Smooth muscle cell (in vitro differentiated cells): ENCODE measurements around the gene LPCAT2. TPM values are rescaled to one million over a fixed set of nuclear protein-coding genes. Genes with fewer than 3 reads are reported as not detected.

ENCODE experiments used
- DNase-seq: peaks from one replicate; lab custom pipeline; 2025; ENCODE audit not compliant: unreplicated experiment; lab: John Stamatoyannopoulos, UW
- H2AFZ ChIP-seq: fragments of 200-600 bp; sonication (generic); 2 replicates; pipeline ENCODE4 v1.6.0; 2016; ENCODE audit warnings: antibody characterized with exemption, low read depth, mild to moderate bottlenecking
- H3F3A ChIP-seq: fragments of 200-600 bp; sonication (generic); 2 replicates; pipeline ENCODE4 v1.6.0; 2017; ENCODE audit warnings: antibody characterized with exemption, low read depth
- H3K27ac ChIP-seq: fragments of 200-600 bp; sonication (generic); 2 replicates; pipeline ENCODE4 v1.5.1; 2016; ENCODE audit warnings: low read depth, mild to moderate bottlenecking
- H3K27me3 ChIP-seq: fragments of 200-600 bp; sonication (generic); 2 replicates; pipeline ENCODE4 v1.6.1; 2016; ENCODE audit warnings: low read depth, mild to moderate bottlenecking
- H3K36me3 ChIP-seq: fragments of 200-600 bp; sonication (generic); 2 replicates; pipeline ENCODE4 v1.5.1; 2016; ENCODE audit warnings: low read depth
- H3K4me1 ChIP-seq: fragments of 200-600 bp; sonication (generic); 2 replicates; pipeline ENCODE4 v1.5.1; 2016; ENCODE audit warnings: low read depth
- H3K4me2 ChIP-seq: fragments of 200-600 bp; sonication (generic); 2 replicates; pipeline ENCODE4 v1.6.0; 2016; ENCODE audit warnings: mild to moderate bottlenecking
- H3K4me3 ChIP-seq: fragments of 200-600 bp; sonication (generic); 2 replicates; pipeline ENCODE4 v1.5.1; 2016; ENCODE audit warnings: mild to moderate bottlenecking
- H3K79me2 ChIP-seq: fragments of 200-600 bp; sonication (generic); 2 replicates; pipeline ENCODE4 v1.6.0; 2016; ENCODE audit warnings: low read depth, mild to moderate bottlenecking
- H3K9ac ChIP-seq: fragments of 200-600 bp; sonication (generic); 2 replicates; pipeline ENCODE4 v1.6.0; 2016; ENCODE audit warnings: low read depth
- H3K9me3 ChIP-seq: fragments of 200-600 bp; sonication (generic); replicated peaks from 2 replicates; pipeline ENCODE4 v1.5.1; 2016; ENCODE audit warnings: low read depth
- H4K20me1 ChIP-seq: fragments of 200-600 bp; sonication (generic); 2 replicates; pipeline ENCODE4 v1.6.0; 2016; ENCODE audit warnings: low read depth
- WGBS: methylation state at CpG from one replicate; pipeline ENCODE4 v1.1.7; 2016; ENCODE audit warnings: low lambda C conversion rate; 5-methylcytosine and 5-hydroxymethylcytosine counted together
- polyA plus RNA-seq: library from polyadenylated mRNA; unstranded; fragments of >200 nt; fragmentation: Nextera tagmentation; extraction: Ambion mirVana; gene quantifications from 2 replicates; pipeline ENCODE4 v1.2.1, GENCODE V29; 2016
- total RNA-seq: library from RNA; depleted of rRNA; stranded (reverse); fragments of >200 nt; gene quantifications from 2 replicates; pipeline ENCODE4 v1.2.3, GENCODE V29; 2014
- TF ChIP-seq, protein P1 (sequence below): fragments of 200-600 bp; sonication (generic); IDR thresholded peaks from 2 replicates; pipeline ENCODE4 v1.5.1; 2017; ENCODE audit warnings: borderline replicate concordance, mild to moderate bottlenecking, antibody characterized with exemption; ENCODE audit not compliant: insufficient read depth, poor library complexity, severe bottlenecking

Gene LPCAT2
- total and polyA plus RNA-seq, 2 experiments from 2014 or later, result 12.3 to 55.6 TPM

DNA sequence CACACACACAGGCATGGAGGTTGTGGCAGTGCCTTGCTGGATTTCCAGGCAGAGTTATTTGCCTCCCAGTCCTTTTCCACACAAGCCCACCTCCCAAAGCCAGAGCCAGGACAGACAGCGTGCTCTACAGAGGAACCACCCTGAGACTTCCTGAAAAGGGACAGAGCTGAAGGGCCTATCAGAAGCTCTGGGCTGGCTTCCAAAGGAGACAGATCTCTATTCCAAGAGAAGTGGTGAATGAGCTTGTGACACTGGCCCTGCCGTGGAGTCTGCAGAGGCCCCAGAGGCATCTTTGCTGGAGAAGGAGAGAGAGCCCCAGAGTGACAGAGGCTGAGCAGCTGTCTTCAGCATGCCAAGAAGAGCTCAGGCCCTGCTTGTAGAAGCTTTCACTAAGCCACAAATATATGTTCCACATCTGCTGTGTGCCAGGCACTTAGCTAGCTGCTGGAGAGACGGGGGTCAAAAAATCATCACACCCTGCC is 8.3 kb upstream of the LPCAT2 start:
- Histone ChIP-seq H3K4me2 (peak overlapping the region; percentile 44), H2AFZ (no peak overlapping the region), H3K9me3 (no peaks in the 10 kb centered on the region), H4K20me1 (no peaks in the 10 kb centered on the region), H3K27me3 (no peaks in the 10 kb centered on the region), H3F3A (peaks cover 57% of the 10 kb centered on the region), H3K27ac (peak overlapping the region; percentile 98), H3K4me1 (peaks cover 22% of the 10 kb centered on the region), H3K79me2 (no peaks in the 10 kb centered on the region), H3K9ac (peak overlapping the region; percentile 89), H3K36me3 (peaks cover 3% of the 10 kb centered on the region), H3K4me3 (no peak overlapping the region)
- no peak for DNase-seq
- TF ChIP-seq, protein P1, sequence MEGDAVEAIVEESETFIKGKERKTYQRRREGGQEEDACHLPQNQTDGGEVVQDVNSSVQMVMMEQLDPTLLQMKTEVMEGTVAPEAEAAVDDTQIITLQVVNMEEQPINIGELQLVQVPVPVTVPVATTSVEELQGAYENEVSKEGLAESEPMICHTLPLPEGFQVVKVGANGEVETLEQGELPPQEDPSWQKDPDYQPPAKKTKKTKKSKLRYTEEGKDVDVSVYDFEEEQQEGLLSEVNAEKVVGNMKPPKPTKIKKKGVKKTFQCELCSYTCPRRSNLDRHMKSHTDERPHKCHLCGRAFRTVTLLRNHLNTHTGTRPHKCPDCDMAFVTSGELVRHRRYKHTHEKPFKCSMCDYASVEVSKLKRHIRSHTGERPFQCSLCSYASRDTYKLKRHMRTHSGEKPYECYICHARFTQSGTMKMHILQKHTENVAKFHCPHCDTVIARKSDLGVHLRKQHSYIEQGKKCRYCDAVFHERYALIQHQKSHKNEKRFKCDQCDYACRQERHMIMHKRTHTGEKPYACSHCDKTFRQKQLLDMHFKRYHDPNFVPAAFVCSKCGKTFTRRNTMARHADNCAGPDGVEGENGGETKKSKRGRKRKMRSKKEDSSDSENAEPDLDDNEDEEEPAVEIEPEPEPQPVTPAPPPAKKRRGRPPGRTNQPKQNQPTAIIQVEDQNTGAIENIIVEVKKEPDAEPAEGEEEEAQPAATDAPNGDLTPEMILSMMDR, result no peak
- WGBS, result 0% methylated on average over 3 of the region's 3 CpGs

DNA sequence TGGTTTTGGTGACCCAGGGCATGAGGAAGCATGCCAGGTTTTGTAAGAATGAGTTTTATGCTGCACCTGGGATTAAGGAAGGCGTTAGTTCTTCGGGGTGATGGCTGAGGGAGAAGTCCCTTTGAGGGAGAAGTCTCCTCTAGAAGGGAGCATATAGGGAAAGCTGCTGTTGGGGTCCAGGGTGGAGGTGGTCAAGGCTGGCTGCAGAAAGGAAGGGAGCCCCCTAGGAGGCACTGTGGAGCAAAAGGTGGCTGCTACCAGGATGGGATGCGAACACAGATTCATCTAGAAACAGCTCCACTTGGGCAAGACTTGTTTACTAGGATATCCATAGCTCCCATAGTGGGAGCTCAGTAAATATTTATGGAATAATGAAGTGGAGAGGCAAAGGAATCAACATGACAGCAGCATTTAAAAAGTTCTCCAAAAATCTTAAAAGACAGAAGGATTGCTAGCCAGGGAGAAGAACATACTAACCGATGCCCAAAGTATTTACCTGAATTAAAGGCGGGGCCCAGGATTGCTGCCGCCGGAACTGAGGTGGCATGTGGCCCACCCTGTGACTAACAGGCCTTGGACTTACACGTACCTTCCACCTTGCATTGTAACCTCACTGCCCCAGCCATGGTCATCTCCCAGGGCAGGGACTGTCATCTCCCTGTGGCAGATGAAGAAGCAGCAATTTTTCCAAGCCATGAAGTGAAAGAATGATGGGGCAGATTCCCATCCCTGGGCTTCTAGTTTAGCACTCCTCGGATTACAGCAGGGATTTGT is 7.1 kb upstream of the LPCAT2 start:
- WGBS, result 82% methylated on average over 9 of the region's 9 CpGs
- peak overlapping the region; percentile 58 for H3K4me2 ChIP-seq

DNA sequence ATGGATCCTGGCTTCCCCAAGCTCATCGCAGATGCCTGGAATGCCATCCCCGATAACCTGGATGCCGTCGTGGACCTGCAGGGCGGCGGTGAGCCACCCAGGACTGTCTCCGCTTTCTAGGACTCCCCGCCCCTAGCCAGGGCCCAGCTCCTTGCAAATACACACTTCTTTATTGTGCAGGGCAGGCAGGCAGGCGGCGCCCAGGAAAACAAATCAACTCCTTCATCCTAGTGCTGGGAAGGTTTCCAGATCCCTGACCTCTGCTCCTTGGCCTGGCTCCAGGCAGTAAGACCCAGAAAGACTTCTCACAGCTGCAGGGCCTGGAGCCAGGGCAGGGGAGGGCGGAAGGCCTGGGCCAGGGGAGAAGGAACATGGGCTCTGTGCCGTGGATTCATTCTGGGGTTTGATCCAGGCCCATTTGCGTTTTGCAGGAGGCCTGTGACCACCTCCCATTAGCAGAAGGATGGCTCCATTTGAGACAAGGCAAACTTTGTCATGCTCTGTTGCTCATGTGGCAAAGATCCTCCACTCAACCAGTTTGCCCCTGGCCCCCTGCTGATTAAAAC is 6.0 kb upstream of the LPCAT2 start:
- Histone ChIP-seq H3K27me3 (no peaks in the 10 kb centered on the region), H3K4me3 (no peak overlapping the region), H3K4me1 (peaks cover 22% of the 10 kb centered on the region), H3K9ac (no peak overlapping the region), H2AFZ (no peak overlapping the region), H3K9me3 (no peaks in the 10 kb centered on the region), H3K4me2 (peak overlapping the region; percentile 58), H3K36me3 (no peaks in the 10 kb centered on the region), H3K27ac (peak overlapping the region; percentile 98), H4K20me1 (no peaks in the 10 kb centered on the region), H3K79me2 (no peaks in the 10 kb centered on the region), H3F3A (peaks cover 58% of the 10 kb centered on the region)
- DNase-seq, result peak; percentile 30
- 38% methylated on average over 13 of the region's 13 CpGs for WGBS
- TF ChIP-seq, protein P1, result no peak

More for the DNA sequence above, 7.1 kb upstream of the LPCAT2 start:
- Histone ChIP-seq H3K4me3 (no peak overlapping the region), H3K79me2 (no peaks in the 10 kb centered on the region), H3K27ac (peak overlapping the region; percentile 98), H3K36me3 (peaks cover 3% of the 10 kb centered on the region), H3F3A (peaks cover 54% of the 10 kb centered on the region), H3K27me3 (no peaks in the 10 kb centered on the region), H4K20me1 (no peaks in the 10 kb centered on the region), H2AFZ (no peak overlapping the region), H3K9ac (peak overlapping the region; percentile 19), H3K9me3 (no peaks in the 10 kb centered on the region), H3K4me1 (peaks cover 22% of the 10 kb centered on the region)
- TF ChIP-seq, protein P1, result peak; percentile 38
- DNase-seq, result no peak
